Measurements from ENCODE around the gene TOX2. TPM values are rescaled to one million over a fixed set of nuclear protein-coding genes. Genes with fewer than 3 reads are reported as not detected.

TOX2 gene
- total and polyA plus RNA-seq, 2 of the 4 experiments (the other 2 are of a cell fraction), result 1.3 to 17.5 TPM

GRCh38 chr20:44039741-44040140, 125.1 kb downstream of the TOX2 start:
- in situ Hi-C loops (cut with MboI; ENCODE audit: low sequenced_read_pairs), result no loop called here

More at GRCh38 chr20:44039741-44040140, 125.1 kb downstream of the TOX2 start:
- peaks cover 2% of the 10 kb centered on the region; the same call in 1 of the 2 replicates for H3K36me3 ChIP-seq (ENCODE audit: control insufficient read depth, insufficient read depth, low read length)
- no peaks in the 10 kb centered on the region for H3K4me1 ChIP-seq (ENCODE audit: control insufficient read depth, insufficient read depth, low read length)
- no peak overlapping the region for H3K4me3 ChIP-seq (ENCODE audit: insufficient read depth, low read depth, low read length)
- dilution Hi-C loops (cut with HindIII; ENCODE audit: low sequenced_read_pairs, unreplicated experiment) (no loop called here), intact Hi-C loops (cut with micrococcal nuclease) (no loop called here)
- TF ChIP-seq RCOR1 (IDR thresholded peaks at IDR 0.05; ENCODE audit: insufficient replicate concordance, low read length) (no peak), SMC3 (IDR thresholded peaks at IDR 0.05; ENCODE audit: low read depth, low read length) (no peak)
- H2BK20ac ChIP-seq (ENCODE audit: low read depth, low read length), result no peak overlapping the region
- H3K56ac ChIP-seq (ENCODE audit: extremely low read depth, insufficient read depth, low read length), result no peak overlapping the region
- H3K14ac ChIP-seq (replicated peaks; ENCODE audit: low read depth, low read length), result no peak overlapping the region
- no peak overlapping the region for H4K8ac ChIP-seq (ENCODE audit: low read depth in 2 of 2, low read length in 2 of 2)
- no peak overlapping the region for H4K5ac ChIP-seq (ENCODE audit: low read depth, low read length)
- BruUV-seq (replicated peaks), result no TSS peak
- H4K91ac ChIP-seq (ENCODE audit: insufficient read depth, low read depth, low read length), result no peak overlapping the region
- no peak overlapping the region for H3K27ac ChIP-seq (ENCODE audit: insufficient read depth, low read length)
- H2AK9ac ChIP-seq (replicated peaks; ENCODE audit: low read depth, low read length, poor library complexity), result no peak overlapping the region
- POLR2A ChIA-PET (ENCODE audit: unreplicated experiment), result no interaction called here
- H3K27me3 ChIP-seq (ENCODE audit: control insufficient read depth, insufficient read depth, low read length), result no peaks in the 10 kb centered on the region
- H3K9me3 ChIP-seq (ENCODE audit: control insufficient read depth, insufficient read depth, low read length), result no peaks in the 10 kb centered on the region
- H3K9ac ChIP-seq (ENCODE audit: low read depth, low read length), result no peak overlapping the region
- H3K18ac ChIP-seq (ENCODE audit: low read depth, low read length), result no peak overlapping the region
- H3K23ac ChIP-seq (ENCODE audit: low read depth, low read length), result no peak overlapping the region
- H2BK15ac ChIP-seq (ENCODE audit: low read depth, low read length), result no peak overlapping the region
- H3K4ac ChIP-seq (ENCODE audit: low read depth, low read length), result no peak overlapping the region
- no peak overlapping the region for H2BK120ac ChIP-seq (ENCODE audit: low read depth, low read length)
- ATAC-seq (ENCODE audit: low read depth) (no peak), DNase-seq (no peak)
- no peak overlapping the region for H2BK5ac ChIP-seq (ENCODE audit: low read depth, low read length, poor library complexity, severe bottlenecking)
- H4K20me1 ChIP-seq (ENCODE audit: insufficient read depth, low read length), result peaks cover 9% of the 10 kb centered on the region; the same call in 1 of the 2 replicates
- CTCF ChIA-PET, result no interaction called here
- peaks cover 19 to 49% of the 10 kb centered on the region in 2 experiments for H3K79me1 ChIP-seq (ENCODE audit: low read depth in 1 of 2, low read length in 2 of 2)
- no peak overlapping the region for H2AK5ac ChIP-seq (ENCODE audit: low read depth, low read length)
- H2AFZ ChIP-seq (replicated peaks; ENCODE audit: low read length, poor library complexity), result no peak overlapping the region
- no peak overlapping the region for H3K4me2 ChIP-seq (ENCODE audit: low read depth, low read length)
- WGBS, 2 experiments (ENCODE audit: extremely low coverage in 2 of 2, insufficient read length in 1 of 2), result 72% methylated on average over 3 of the region's 10 CpGs; no CpG with 5 or more reads in 1 of the 2 experiments
- peaks cover 13% of the 10 kb centered on the region for H3K9me1 ChIP-seq (ENCODE audit: insufficient read depth, low read length)

All from IMR-90 (cell line).